OCI-M2 (cell line): ENCODE measurements around the gene SYNGR3.
"Not testable (repeated sequence)": the region's sequence is repeated elsewhere in the genome, so short reads cannot be mapped to it uniquely, and the experiment has no call there.

Experiments
- DNase-seq: peaks from one replicate; lab custom pipeline; 2025; ENCODE audit not compliant: unreplicated experiment; lab: John Stamatoyannopoulos, UW

The SYNGR3 gene

GRCh38 chr16:2008009-2008526, 18.3 kb downstream of the SYNGR3 start:
- no peak for DNase-seq

DNA sequence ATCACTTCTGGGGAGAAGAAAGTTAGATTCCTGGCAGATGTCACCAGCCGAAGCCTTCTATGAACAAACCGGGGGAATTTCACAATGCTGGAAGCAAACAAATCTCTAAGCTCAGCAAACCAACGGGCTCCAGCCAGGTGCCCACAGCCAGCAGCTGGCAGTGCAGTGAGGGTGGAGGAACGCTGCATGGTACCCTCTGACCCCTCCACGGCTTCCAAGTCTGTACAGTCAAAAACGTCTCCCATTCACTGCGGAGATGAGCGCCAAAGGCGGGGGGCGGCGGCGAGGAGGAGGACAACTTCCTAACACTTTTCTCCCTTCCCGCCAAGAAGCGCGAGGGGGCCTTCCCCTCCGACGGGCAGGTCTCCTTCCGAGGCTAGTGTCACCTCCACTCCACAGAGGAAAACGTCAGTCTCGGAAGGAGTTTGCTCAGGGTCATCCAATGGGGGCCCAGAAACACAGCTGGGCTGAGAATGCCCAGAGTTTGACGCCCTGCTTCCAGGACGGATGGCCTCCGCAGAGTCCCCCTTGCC, 18.9 kb downstream of the SYNGR3 start:
- no peak for DNase-seq

- no peak for DNase-seq
Observed at GRCh38 chr16:2009164-2009711, 19.5 kb downstream of the SYNGR3 start.

DNA sequence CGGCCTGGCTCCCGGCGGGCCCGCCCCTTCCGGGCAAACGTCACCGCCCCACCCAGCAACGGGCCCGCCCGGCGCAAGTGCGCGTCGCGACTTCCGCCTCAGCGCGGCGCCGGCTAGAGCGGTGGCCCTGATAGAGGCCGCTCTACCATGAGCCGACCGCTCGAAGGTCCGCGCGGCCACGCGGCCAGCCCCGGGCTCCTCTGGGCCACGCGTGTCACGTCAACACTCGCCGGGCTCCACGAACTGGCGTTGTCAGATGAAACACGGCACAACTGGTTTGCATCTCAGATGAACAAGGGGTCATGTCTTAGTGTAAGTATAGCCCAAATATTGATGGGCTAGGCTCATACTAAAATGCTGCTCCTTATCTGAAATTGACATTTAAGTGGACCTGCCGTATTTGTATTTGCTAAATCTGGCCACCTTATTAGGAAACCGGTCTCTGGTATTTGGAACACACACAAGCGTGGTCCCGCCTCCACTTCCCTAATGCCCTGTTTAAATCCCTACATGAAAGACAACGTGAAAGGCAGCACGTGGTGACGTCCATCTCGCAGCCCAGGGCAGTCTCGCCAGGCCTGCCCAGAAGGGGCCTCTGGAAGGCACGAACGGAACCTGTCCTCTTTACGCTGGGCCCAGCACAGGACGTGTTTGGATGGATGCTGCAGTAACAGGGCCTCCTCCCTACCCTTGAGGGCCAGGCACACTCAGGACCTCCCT, 20.2 kb downstream of the SYNGR3 start, which contains the start of gene ZNF598:
TSS of gene ZNF598 (minus strand) at position 31 of the 720 bp plus-strand sequence.
- no peak for DNase-seq

- not testable (repeated sequence) for DNase-seq
Observed at GRCh38 chr16:2011726-2012125, 22.0 kb downstream of the SYNGR3 start.

DNA sequence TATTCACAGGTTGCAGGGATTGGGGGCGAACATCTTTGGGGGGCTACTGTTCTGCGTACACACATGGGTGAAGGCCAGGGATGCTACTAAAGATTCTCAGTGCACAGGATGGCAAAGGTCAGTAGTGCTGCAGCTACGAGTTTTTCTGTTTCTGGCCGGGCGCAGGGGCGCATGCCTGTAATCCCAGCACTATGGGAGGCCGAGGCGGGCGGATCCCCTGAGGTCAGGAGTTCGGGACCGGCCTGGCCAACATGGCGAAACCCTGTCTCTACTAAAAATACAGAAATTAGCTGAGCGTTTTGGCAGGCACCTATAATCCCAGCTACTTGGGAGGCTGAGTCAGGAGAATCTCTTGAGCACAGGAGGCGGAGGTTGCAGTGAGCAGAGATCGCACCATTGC, 23.8 kb downstream of the SYNGR3 start:
- no peak for DNase-seq

GRCh38 chr16:2015117-2015946, 25.6 kb downstream of the SYNGR3 start:
- DNase-seq = no peak

GRCh38 chr16:2015947-2016208, 26.1 kb downstream of the SYNGR3 start:
- DNase-seq = no peak

DNA sequence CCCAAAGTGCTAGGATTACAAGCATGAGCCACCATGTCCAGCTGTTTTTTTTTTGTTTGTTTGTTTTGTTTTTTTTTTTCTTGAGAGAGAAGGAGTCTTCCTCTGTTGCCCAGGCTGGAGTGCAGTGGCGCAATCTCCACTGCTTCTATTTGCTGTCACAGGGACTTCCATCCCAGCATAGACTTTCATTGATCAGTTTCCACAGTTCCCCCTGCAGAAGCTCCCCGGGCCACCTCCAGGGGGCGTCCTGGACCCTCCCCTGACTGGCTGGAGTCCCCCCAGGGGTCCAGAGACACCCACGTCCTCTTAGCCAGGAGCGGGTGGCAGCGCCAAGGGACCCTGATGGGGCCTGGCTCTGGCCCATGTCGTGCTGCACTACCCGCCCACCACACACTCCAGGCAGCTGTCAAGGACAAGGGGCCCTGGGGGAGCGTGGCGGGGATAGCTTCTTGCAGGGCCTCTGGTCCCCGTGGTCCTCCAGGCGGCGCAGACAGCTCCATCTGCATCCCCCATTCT, 26.7 kb downstream of the SYNGR3 start:
- no peak for DNase-seq

GRCh38 chr16:2019518-2019920, 29.7 kb downstream of the SYNGR3 start, which contains the start of gene NPW:
Gene NPW (plus strand): TSS chr16:2019785.
- no peak for DNase-seq

DNA sequence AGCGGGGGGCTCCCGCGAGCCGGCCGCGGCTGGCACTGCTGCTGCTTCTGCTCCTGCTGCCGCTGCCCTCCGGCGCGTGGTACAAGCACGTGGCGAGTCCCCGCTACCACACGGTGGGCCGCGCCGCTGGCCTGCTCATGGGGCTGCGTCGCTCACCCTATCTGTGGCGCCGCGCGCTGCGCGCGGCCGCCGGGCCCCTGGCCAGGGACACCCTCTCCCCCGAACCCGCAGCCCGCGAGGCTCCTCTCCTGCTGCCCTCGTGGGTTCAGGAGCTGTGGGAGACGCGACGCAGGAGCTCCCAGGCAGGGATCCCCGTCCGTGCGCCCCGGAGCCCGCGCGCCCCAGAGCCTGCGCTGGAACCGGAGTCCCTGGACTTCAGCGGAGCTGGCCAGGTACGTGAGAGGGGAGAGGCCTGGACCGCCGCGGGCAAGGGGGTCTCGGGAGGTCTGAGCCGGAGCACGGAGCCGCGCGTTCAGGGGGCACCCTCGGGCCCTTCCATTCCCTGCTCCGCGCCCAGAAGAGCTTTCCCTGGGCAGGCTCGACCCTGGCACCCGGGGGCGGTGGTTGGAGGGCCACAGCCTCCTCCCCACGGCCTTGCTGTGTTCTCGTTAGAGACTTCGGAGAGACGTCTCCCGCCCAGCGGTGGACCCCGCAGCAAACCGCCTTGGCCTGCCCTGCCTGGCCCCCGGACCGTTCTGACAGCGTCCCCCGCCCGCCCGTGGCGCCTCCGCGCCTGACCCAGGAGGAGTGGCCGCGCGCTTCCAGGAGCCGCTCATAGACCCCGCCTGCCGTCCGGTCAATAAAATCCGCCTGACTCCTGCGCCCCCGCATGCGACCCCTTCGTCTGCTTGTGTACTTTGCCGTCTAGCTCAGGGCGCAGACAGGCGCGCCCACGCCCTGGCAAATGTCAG, 30.4 kb downstream of the SYNGR3 start:
- no peak for DNase-seq

GRCh38 chr16:2022723-2023091, 32.9 kb downstream of the SYNGR3 start:
- no peak for DNase-seq

- peak; percentile 79 for DNase-seq
Observed at GRCh38 chr16:2023092-2024031, 33.6 kb downstream of the SYNGR3 start.

DNA sequence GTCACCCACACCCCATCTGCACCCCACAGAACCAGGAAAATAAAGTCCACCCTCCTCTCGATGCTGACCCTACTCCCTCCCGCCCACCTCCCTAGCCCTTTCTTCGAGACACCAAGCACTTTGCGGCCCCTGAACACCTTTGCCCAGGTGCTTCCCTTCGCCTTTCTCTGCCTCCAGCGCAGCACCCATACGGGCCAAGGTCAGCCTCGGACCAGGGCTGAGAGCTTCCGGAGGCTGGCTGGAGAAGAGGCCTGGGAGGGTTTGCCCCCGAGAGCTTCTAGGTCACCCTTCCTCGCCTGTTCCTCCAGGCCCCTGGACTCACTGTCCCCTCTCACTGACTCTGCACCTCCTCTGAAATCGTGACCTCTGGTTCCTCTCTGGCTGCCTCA, 34.3 kb downstream of the SYNGR3 start:
- DNase-seq = no peak

- DNase-seq = no peak
Observed at GRCh38 chr16:2025251-2025650, 35.5 kb downstream of the SYNGR3 start.

DNA sequence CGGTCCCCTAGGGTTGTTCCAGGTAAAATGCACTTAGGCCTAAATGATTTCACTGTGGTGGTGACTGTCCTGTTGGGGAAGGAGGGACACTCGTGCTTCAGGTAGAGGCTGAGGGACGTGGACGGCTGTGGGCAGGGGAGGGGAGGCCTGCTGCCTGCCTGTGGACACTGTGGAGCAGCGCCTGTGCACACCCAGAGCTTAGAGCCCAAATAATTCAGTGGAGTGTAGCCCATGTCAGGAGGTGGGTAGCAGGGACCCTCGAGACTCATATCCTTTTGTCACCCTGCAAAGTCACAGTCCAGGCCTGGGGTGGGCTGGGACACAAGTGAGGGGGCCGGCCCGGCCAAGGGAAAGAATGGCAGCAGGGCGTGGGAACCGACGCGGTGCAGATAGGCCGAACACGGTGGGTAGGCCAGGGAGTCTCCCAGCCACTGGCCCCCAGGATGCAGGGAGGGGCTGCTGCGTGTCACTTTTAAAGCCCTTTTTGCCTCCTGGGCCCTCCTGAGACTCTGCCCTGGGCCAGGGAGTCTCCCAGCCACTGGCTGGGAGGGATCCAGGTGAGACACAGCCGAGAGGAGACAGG, 36.2 kb downstream of the SYNGR3 start:
- DNase-seq = no peak

- no peak for DNase-seq
Observed at GRCh38 chr16:2026461-2027023, 36.8 kb downstream of the SYNGR3 start, which contains the start of gene NHERF2. Gene NHERF2 (plus strand): TSS chr16:2026902. CDS start chr16:2027006, 104 bp downstream.
